AG09309 (cell line): ENCODE data around the gene EIF4H.
"Not testable (repeated sequence)": the region's sequence is repeated elsewhere in the genome, so short reads cannot be mapped to it uniquely, and the experiment has no call there.

Experiments
- DNase-seq: peaks from one replicate; pipeline ENCODE4 v3.0.0-alpha.2; 2010; ENCODE audit warnings: low read depth
- H3K4me3 ChIP-seq: 2 replicates; pipeline ENCODE4 v1.5.1; 2011; ENCODE audit warnings: mild to moderate bottlenecking, low read depth, low read length, moderate library complexity; ENCODE audit not compliant: control insufficient read depth
- CTCF ChIP-seq: IDR thresholded peaks from 2 replicates; pipeline ENCODE4 v1.5.1; 2011; ENCODE audit warnings: mild to moderate bottlenecking, low read depth, low read length, inconsistent platforms; ENCODE audit not compliant: insufficient read depth, control insufficient read depth; ENCODE audit errors: missing control alignments

Gene EIF4H

GRCh38 chr7:74224511-74224832 is 50.3 kb downstream of the EIF4H start:
- TF ChIP-seq CTCF: no peak
- H3K4me3 ChIP-seq: no peak overlapping the region
- DNase-seq: no peak

DNA sequence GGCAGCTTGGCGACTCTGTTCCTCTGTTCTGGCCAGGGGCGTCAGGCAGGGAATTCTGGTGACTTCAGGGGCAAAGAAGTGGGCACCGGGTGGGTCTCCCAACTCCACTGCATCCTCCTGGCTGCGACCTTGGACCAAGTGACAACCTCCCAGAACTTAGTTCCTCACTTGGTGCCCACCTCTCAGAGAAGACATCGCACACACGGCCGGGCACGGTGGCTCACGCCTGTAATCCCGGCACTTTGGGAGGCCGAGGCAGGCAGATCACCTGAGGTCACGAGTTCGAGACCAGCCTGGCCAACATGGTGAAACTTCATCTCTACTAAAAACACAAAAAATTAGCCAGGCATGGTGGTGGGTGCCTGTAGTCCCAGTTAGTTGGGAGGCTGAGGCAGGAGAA is 50.8 kb downstream of the EIF4H start:
- DNase-seq, H3K4me3 ChIP-seq: not testable (repeated sequence)

GRCh38 chr7:74225400-74225799 is 51.2 kb downstream of the EIF4H start:
- no peak for TF ChIP-seq CTCF
- no peak overlapping the region for H3K4me3 ChIP-seq
- DNase-seq: no peak

GRCh38 chr7:74226633-74227032 is 52.5 kb downstream of the EIF4H start:
- no peak for DNase-seq
- TF ChIP-seq CTCF: no peak
- H3K4me3 ChIP-seq: no peak overlapping the region

DNA sequence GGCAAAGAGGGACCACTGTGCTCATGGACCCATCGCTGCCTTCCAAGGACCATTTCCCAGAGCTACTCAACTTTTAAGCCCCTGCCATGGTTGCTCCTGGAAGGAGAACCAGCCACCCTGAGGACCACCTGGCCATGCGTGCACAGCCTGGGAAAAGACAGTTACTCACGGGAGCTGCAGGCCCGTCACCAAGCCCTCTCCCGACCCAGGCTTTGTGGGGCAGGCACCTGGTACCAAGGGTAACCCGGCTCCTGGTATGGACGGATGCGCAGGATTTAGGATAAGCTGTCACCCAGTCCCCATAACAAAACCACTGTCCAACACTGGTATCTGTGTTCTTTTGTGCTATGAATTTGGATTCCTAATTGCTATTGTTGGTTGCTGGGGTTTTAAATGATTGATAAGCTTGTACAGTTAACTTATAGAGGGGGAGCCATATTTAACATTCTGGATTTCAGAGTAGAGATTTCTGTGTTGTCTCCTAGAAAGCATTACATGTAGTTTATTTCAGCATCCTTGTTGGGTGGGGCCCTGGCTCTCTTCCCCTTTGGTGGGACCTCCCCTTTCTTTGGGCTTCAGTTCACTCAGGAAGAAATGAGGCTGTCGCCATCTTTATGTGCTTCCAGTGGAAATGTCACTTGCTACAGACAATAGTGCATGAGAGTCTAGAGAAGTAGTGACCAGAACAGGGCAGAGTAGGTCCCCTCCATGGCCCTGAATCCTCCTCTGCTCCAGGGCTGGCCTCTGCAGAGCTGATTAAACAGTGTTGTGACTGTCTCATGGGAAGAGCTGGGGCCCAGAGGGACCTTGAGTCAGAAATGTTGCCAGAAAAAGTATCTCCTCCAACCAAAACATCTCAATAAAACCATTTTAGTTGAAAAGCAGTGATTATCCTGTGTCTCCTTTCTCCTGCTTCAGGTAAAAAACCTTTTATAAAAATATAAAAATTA is 55.1 kb downstream of the EIF4H start:
- no peak overlapping the region for H3K4me3 ChIP-seq
- no peak for TF ChIP-seq CTCF
- DNase-seq: no peak

- DNase-seq: no peak
- H3K4me3 ChIP-seq: no peak overlapping the region
- no peak for TF ChIP-seq CTCF
Observed at GRCh38 chr7:74230446-74231231, 56.5 kb downstream of the EIF4H start.

DNA sequence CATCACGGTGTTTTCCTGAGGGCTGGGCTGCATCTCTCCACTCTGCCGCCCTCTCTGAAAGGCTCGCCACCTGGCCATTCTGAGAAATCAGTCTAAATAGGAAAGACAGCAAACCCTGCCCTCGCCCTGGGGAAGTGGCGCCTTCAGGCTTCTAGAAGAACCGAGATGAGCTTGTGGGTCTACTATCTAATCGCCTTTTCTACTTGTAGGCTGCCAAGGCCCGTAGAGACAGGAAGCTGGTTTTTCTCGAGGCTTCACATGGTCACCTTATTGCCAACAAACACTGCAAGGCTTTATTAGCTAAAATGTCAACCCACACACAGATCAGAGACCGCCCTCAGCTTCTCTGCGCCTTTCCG is 57.1 kb downstream of the EIF4H start:
- TF ChIP-seq CTCF: no peak
- no peak overlapping the region for H3K4me3 ChIP-seq

More for the DNA sequence above, 57.1 kb downstream of the EIF4H start:
- no peak for DNase-seq
